ENCODE data around the gene RPL27A. TPM values are rescaled to one million over a fixed set of nuclear protein-coding genes. Genes with fewer than 3 reads are reported as not detected.

Gene RPL27A
- total and polyA plus RNA-seq, 8 donors, result 138 to 4,507 (median 1,038) TPM

DNA sequence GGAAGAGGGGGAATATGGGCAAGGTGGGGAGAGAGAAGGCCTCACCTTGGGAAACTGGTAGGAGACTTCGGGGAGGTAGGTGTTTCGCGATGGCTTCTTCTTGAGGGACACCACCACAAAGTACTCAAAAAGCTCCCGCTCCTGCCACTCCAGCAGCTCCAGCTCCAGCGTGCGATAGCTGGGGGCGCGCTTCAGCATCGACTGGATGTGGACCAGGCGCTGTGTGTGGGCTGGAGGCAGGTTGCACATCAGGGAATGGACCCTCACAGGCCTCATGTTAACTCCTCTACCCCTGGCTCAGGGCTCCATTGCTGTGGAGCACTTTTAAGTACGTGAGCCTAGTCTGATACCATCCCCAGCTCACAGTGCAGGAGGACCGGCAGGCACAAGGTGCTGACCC lies 29.9 kb downstream of the RPL27A start:
- no peak for TF ChIP-seq EP300 (IDR thresholded peaks at IDR 0.05)
- no peak for TF ChIP-seq POLR2A (IDR thresholded peaks at IDR 0.05)
- TF ChIP-seq POLR2AphosphoS5 (IDR thresholded peaks at IDR 0.05), result no peak
- TF ChIP-seq, protein P1, sequence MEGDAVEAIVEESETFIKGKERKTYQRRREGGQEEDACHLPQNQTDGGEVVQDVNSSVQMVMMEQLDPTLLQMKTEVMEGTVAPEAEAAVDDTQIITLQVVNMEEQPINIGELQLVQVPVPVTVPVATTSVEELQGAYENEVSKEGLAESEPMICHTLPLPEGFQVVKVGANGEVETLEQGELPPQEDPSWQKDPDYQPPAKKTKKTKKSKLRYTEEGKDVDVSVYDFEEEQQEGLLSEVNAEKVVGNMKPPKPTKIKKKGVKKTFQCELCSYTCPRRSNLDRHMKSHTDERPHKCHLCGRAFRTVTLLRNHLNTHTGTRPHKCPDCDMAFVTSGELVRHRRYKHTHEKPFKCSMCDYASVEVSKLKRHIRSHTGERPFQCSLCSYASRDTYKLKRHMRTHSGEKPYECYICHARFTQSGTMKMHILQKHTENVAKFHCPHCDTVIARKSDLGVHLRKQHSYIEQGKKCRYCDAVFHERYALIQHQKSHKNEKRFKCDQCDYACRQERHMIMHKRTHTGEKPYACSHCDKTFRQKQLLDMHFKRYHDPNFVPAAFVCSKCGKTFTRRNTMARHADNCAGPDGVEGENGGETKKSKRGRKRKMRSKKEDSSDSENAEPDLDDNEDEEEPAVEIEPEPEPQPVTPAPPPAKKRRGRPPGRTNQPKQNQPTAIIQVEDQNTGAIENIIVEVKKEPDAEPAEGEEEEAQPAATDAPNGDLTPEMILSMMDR (IDR thresholded peaks at IDR 0.05), result no peak
- no peak for DNase-seq
- Histone ChIP-seq H3K4me3 (no peak overlapping the region), H3K4me1 (peaks cover 32 to 69% (median 62%) of the 10 kb centered on the region in 4 donors), H3K9me3 (no peaks in the 10 kb centered on the region), H3K27me3 (no peaks in the 10 kb centered on the region), H3K36me3 (peaks cover 42 to 92% (median 82%) of the 10 kb centered on the region in 4 donors), H3K27ac (peak overlapping the region in 4 of 5 donors; percentile 47 to 94 (median 88))
- 89 to 96% (median 94%) methylated on average over 11 to 12 of the region's 12 CpGs for WGBS, 5 donors
- intact Hi-C loops (cut with DNase I; ENCODE audit: low total_unique reads), result loop anchor here (10.0 kb wide), 1 partner anchor 92 kb away; no protein-coding TSS in a partner anchor

DNA sequence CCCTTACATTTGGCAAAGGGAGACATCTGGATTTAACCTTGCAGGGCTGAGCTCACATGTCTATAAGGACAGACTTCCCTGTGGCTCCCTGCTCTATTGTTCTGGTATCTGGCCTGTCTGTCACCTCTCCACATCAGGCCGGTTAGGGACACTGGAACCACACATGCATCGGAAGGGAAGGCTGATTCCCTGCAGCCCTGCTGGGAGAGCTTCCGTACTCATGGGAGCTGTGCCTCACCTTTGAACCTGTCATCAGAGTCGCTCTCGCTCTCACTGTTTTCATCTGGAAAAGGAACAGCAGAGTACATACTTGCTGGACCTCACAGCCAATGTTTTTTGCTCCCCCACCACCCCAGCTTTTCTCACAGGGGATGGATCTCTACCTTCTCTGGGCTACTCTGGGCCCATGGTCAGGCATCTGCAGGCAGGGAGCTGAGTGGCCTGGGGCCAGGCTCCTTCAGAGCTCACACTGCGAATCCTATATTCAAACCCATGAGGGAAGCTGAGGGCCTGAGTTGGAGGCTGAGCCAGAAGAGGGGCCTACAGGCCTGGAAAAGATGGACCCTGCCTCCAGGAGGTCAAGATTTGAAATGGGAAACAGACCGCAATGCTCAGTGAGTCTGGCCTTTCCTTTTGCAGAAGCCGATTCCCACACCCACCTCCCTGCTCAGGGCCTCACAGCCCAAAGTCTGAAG lies 31.3 kb downstream of the RPL27A start:
- Histone ChIP-seq H3K36me3 (peaks cover 41 to 78% (median 72%) of the 10 kb centered on the region in 4 donors), H3K4me3 (no peak overlapping the region), H3K27ac (peak overlapping the region in 4 of 5 donors; percentile 88 to 94 (median 92)), H3K27me3 (no peaks in the 10 kb centered on the region), H3K9me3 (no peaks in the 10 kb centered on the region), H3K4me1 (peaks cover 45 to 73% (median 64%) of the 10 kb centered on the region in 4 donors)
- intact Hi-C loops (cut with DNase I; ENCODE audit: low total_unique reads), result loop anchor here (10.0 kb wide), 1 partner anchor 91 kb away; no protein-coding TSS in a partner anchor
- TF ChIP-seq POLR2AphosphoS5 (IDR thresholded peaks at IDR 0.05), result no peak
- TF ChIP-seq, protein P1 (IDR thresholded peaks at IDR 0.05), result no peak
- TF ChIP-seq POLR2A (IDR thresholded peaks at IDR 0.05), result no peak
- no peak for TF ChIP-seq EP300 (IDR thresholded peaks at IDR 0.05)
- DNase-seq, result peak in 1 of 2 donors; percentile 46
- WGBS, 5 donors, result 79 to 94% (median 91%) methylated on average over 8 of the region's 8 CpGs

DNA sequence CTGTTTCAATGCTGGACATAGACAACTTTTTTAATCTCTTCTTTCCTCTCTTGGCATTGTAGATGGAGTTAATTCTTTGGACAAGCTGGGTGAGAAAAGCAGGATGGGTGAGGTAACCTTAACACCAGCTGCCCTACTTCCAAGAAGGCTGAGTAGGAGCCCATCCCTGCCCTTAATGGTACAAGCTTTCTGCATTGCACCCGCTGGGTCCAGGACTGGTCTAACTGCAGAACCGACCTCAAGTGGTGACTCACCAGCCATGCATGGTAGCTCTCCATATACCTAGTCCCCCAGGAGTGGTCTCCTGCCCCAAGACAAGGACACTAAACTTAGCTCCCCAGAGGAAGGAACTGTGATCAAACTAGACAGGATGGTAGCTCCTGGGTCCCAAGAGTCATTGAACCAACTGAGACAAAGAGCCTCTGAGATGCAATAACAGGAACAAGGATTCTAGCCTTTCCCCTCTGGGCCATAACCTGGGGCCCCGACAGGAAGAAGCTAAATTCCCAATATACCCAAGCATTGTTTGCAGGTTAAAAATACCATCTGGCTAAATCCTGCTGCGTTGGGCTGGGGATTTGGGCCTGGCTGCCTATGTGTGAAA lies 32.1 kb downstream of the RPL27A start:
- no peaks in the 10 kb centered on the region for H3K9me3 ChIP-seq
- WGBS, 5 donors, result 70 to 79% (median 71%) methylated on average over 2 to 4 of the region's 4 CpGs
- peak overlapping the region in 4 of 5 donors; percentile 88 to 94 (median 92) for H3K27ac ChIP-seq
- intact Hi-C loops (cut with DNase I; ENCODE audit: low total_unique reads), result loop anchor here (10.0 kb wide), 1 partner anchor 90 kb away; no protein-coding TSS in a partner anchor
- no peak overlapping the region for H3K4me3 ChIP-seq
- H3K4me1 ChIP-seq, result peaks cover 47 to 73% (median 63%) of the 10 kb centered on the region in 4 donors
- no peak for TF ChIP-seq EP300 (IDR thresholded peaks at IDR 0.05)
- DNase-seq, result no peak
- no peaks in the 10 kb centered on the region for H3K27me3 ChIP-seq
- H3K36me3 ChIP-seq, result peaks cover 41 to 76% (median 70%) of the 10 kb centered on the region in 4 donors

DNA sequence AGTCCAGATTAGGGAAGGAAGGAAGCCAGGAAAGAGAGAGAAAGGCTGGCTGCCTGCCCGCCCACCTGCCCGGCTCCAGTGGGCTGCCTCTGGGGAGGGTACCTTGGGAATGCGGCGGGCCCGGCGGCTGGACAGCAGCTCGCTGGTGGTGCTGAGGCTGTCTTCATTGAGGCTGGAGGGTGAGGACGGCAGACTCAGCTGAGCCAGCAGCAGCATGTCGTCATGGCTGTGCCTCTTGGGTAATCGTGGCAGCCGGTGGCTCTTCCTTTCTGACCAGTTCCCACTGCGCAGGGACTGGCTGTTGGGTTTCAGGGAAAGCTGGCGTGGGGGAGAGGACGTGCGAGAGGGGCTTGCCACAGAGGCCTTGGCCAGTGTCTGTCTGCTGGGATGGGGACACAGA lies 32.9 kb downstream of the RPL27A start:
- no peak overlapping the region for H3K4me3 ChIP-seq
- WGBS, 5 donors, result 68 to 87% (median 83%) methylated on average over 9 to 15 of the region's 15 CpGs
- DNase-seq, result no peak
- H3K27ac ChIP-seq, result peak overlapping the region in 4 of 5 donors; percentile 88 to 94 (median 92)
- H3K9me3 ChIP-seq, result no peaks in the 10 kb centered on the region
- H3K36me3 ChIP-seq, result peaks cover 39 to 70% (median 67%) of the 10 kb centered on the region in 4 donors
- H3K4me1 ChIP-seq, result peaks cover 53 to 74% (median 66%) of the 10 kb centered on the region in 4 donors
- intact Hi-C loops (cut with DNase I; ENCODE audit: low total_unique reads), result loop anchor here (10.0 kb wide), 1 partner anchor 89 kb away; no protein-coding TSS in a partner anchor
- TF ChIP-seq EP300 (IDR thresholded peaks at IDR 0.05) (no peak), POLR2AphosphoS5 (IDR thresholded peaks at IDR 0.05) (no peak), POLR2A (IDR thresholded peaks at IDR 0.05) (no peak)
- TF ChIP-seq, protein P1 (IDR thresholded peaks at IDR 0.05), result no peak
- H3K27me3 ChIP-seq, result no peaks in the 10 kb centered on the region
